OCI-LY1 (cell line): Measurements from ENCODE around the gene POLR3H.

Experiments used
- CTCF ChIP-seq: fragments of 200-600 bp; sonication (generic), shearing (Covaris generic); IDR thresholded peaks from 2 replicates; pipeline ENCODE4 v1.5.1; 2017; ENCODE audit warnings: mild to moderate bottlenecking, antibody characterized with exemption, low read length, moderate library complexity, mixed read lengths
- EZH2 ChIP-seq: fragments of 200-600 bp; sonication (generic), shearing (Covaris generic); IDR thresholded peaks from 2 replicates; pipeline ENCODE4 v1.8.0; 2017; ENCODE audit warnings: borderline replicate concordance, mixed run types, mild to moderate bottlenecking, antibody characterized with exemption, low read length, moderate library complexity, mixed read lengths

GRCh38 chr22:41541484-41541883, 2.8 kb downstream of the POLR3H start:
- no peak for TF ChIP-seq CTCF
- TF ChIP-seq EZH2 = no peak
